GM12878 (cell line): Measurements from ENCODE around the gene NTN1. TPM values are rescaled to one million over a fixed set of nuclear protein-coding genes. Genes with fewer than 3 reads are reported as not detected.

ENCODE experiments used
- ATAC-seq: fragments of 200-7000 bp; cut with Tn5 transposase; 3 replicates; pipeline ENCODE4 v1.9.1; 2020; ENCODE audit warnings: mild to moderate bottlenecking, moderate library complexity
- BruUV-seq: library from RNA; stranded (reverse); fragments of 400-500 nt; replicated peaks from 2 replicates; lab custom pipeline; 2021; lab: Mats Ljungman, UMichigan
- CTCF ChIA-PET: fragments of 300-600 bp; sonication (Branson Sonifier 250); formaldehyde crosslinking; extraction: SDS; loops from one replicate; lab custom pipeline; 2021; ENCODE audit warnings: inconsistent platforms; lab: Yijun Ruan, JAX
- POLR2A ChIA-PET: fragments of 350-600 bp; formaldehyde crosslinking; extraction: SDS; loops from one replicate; lab custom pipeline; 2021; ENCODE audit warnings: inconsistent platforms; lab: Charles Lee
- RAD21 ChIA-PET: fragments of 300-600 bp; sonication (Branson Sonifier 250); formaldehyde crosslinking; loops from one replicate; lab custom pipeline; 2023; ENCODE audit warnings: antibody characterized with exemption; ENCODE audit not compliant: unreplicated experiment; lab: Charles Lee
- SMC1A ChIA-PET: fragments of 300-600 bp; sonication (Branson Sonifier 250); formaldehyde crosslinking; loops from one replicate; lab custom pipeline; 2023; ENCODE audit not compliant: unreplicated experiment, uncharacterized antibody; lab: Charles Lee
- DNase-seq: peaks from one replicate; pipeline ENCODE4 v3.0.0-alpha.2; 2011; ENCODE audit warnings: low read depth, low spot score
- FAIRE-seq: peaks from 3 replicates; lab custom pipeline; 2011; peaks lifted over from hg19 to GRCh38; lab: Jason Lieb, UNC
- H2AFZ ChIP-seq: 2 replicates; pipeline ENCODE4 v1.6.0; 2011; ENCODE audit warnings: low read depth, low read length, control low read depth; ENCODE audit not compliant: control insufficient read depth
- H3K27ac ChIP-seq: 2 replicates; pipeline ENCODE4 v1.5.1; 2011; ENCODE audit warnings: control low read depth; ENCODE audit not compliant: control insufficient read depth, insufficient read depth
- H3K27me3 ChIP-seq, 2 experiments: replicated peaks in 1 of 2; 2 replicates each; pipeline versions ENCODE4 v1.6.0 to v1.6.1; 2011; ENCODE audit warnings: low read length in 1 of 2; ENCODE audit not compliant: control insufficient read depth in 2 of 2, insufficient read depth in 2 of 2
- H3K36me3 ChIP-seq, 2 experiments: 2 replicates each; pipeline ENCODE4 v1.5.1; 2011; ENCODE audit warnings: low read length in 1 of 2; ENCODE audit not compliant: control insufficient read depth in 2 of 2, insufficient read depth in 2 of 2
- H3K4me1 ChIP-seq: 2 replicates; pipeline ENCODE4 v1.6.1; 2011; ENCODE audit warnings: mild to moderate bottlenecking, low read length, moderate library complexity, mixed read lengths; ENCODE audit not compliant: control insufficient read depth, insufficient read depth
- H3K4me2 ChIP-seq: 2 replicates; pipeline ENCODE4 v1.6.0; 2011; ENCODE audit warnings: control low read depth; ENCODE audit not compliant: control insufficient read depth, insufficient read depth
- H3K4me3 ChIP-seq: fragments of 200-600 bp; sonication (generic); 2 replicates; pipeline ENCODE4 v1.5.1; 2016
- H3K79me2 ChIP-seq: 2 replicates; pipeline ENCODE4 v1.6.0; 2011; ENCODE audit warnings: low read length; ENCODE audit not compliant: control insufficient read depth, insufficient read depth
- H3K9ac ChIP-seq: 2 replicates; pipeline ENCODE4 v1.8.0; 2011; ENCODE audit warnings: low read length, control low read depth, mixed read lengths; ENCODE audit not compliant: control insufficient read depth, insufficient read depth
- H3K9me3 ChIP-seq: replicated peaks from 3 replicates; pipeline ENCODE4 v1.5.1; 2011; ENCODE audit warnings: mild to moderate bottlenecking, low read length; ENCODE audit not compliant: control insufficient read depth, insufficient read depth
- H4K20me1 ChIP-seq: 2 replicates; pipeline ENCODE4 v1.6.0; 2011; ENCODE audit not compliant: control insufficient read depth, insufficient read depth
- BRCA1 ChIP-seq: IDR thresholded peaks from 2 replicates; pipeline ENCODE4 v1.6.1; 2011; ENCODE audit warnings: low read depth, low read length, improper control_type of control experiment
- CBX3 ChIP-seq: fragments of 200-600 bp; sonication (generic); IDR thresholded peaks from 2 replicates; pipeline ENCODE4 v1.6.1; 2016; ENCODE audit warnings: low read depth, borderline replicate concordance
- JUNB ChIP-seq: IDR thresholded peaks from 2 replicates; pipeline ENCODE4 v1.6.1; 2016; ENCODE audit warnings: antibody characterized with exemption, mild to moderate bottlenecking
- SUPT20H ChIP-seq: IDR thresholded peaks from 2 replicates; pipeline ENCODE4 v1.6.1; 2011; ENCODE audit warnings: low read depth, mild to moderate bottlenecking, low read length, moderate library complexity, borderline replicate concordance; ENCODE audit not compliant: control insufficient read depth
- whole genome bisulfite sequencing: methylation state at CpG from one replicate; pipeline ENCODE4 v1.1.6; 2016; ENCODE audit warnings: low lambda C conversion rate; ENCODE audit not compliant: insufficient replicate concordance, insufficient coverage; ENCODE audit errors: missing lambda C conversion rate; 5-methylcytosine and 5-hydroxymethylcytosine counted together
- in situ Hi-C: fragments of 300-500 bp; cut with MboI; formaldehyde crosslinking; loops from 9 replicates; pipeline ENCODE4 v1.14.3; 2018; ENCODE audit warnings: mixed read lengths
- intact Hi-C: fragments of 100-400 bp; cut with micrococcal nuclease; formaldehyde crosslinking; loops from one replicate; pipeline ENCODE4 v1.14.2; 2022; ENCODE audit not compliant: unreplicated experiment
- polyA plus RNA-seq, 11 experiments: library from polyadenylated mRNA; depleted of rRNA in 4 of 11; unstranded in 6 of 11; stranded (reverse) in 5 of 11; fragments of >200 nt; fragmentation: Nextera tagmentation in 4 of 11; fragmentation: Illumina TruSeq in 1 of 11; extraction: Ambion mirVana in 4 of 11; extraction: Trizol in 1 of 11; gene quantifications; 1 replicate in 1 of 11; 2 replicates in 10 of 11; pipeline versions ENCODE4 v1.2.1 to v1.2.3, GENCODE V29; 2011 to 2016; ENCODE audit warnings: inconsistent platforms in 2 of 11, missing spikeins in 2 of 11, low read depth in 1 of 11
- total RNA-seq, 4 experiments: library from RNA; depleted of rRNA in 3 of 4; stranded (reverse); fragments of >200 nt in 3 of 4; fragmentation: Illumina TruSeq in 1 of 4; extraction: Trizol in 1 of 4; gene quantifications; 2 replicates each; pipeline versions ENCODE4 v1.2.1 to v1.2.3, GENCODE V29; 2013 to 2021

NTN1 gene
- total and polyA plus RNA-seq, 10 of the 15 experiments (the other 5 are each of a cell fraction or from before 2014, with no cell fraction given), result 0.02 to 0.89 (median 0.35) TPM

- TF ChIP-seq SUPT20H (no peak), CBX3 (no peak)
Measured at GRCh38 chr17:9121186-9121820, 100.0 kb downstream of the NTN1 start (continued).

- Histone ChIP-seq H3K4me2 (no peak overlapping the region), H4K20me1 (peaks cover 2% of the 10 kb centered on the region; the same call in 1 of the 2 replicates), H3K27me3 (peaks cover 0 to 2% of the 10 kb centered on the region in 2 experiments; a peak in 2 of 4 replicates), H3K27ac (no peak overlapping the region), H3K9ac (no peak overlapping the region), H3K4me1 (no peaks in the 10 kb centered on the region), H3K79me2 (no peaks in the 10 kb centered on the region), H3K9me3 (no peaks in the 10 kb centered on the region), H3K36me3 (no peaks in the 10 kb centered on the region), H2AFZ (no peak overlapping the region), H3K4me3 (no peak overlapping the region)
- intact Hi-C loops (no loop called here), in situ Hi-C loops (no loop called here)
- no peak for TF ChIP-seq BRCA1
- TF ChIP-seq JUNB, result 0 out of 2 replicates have a peak, but pooled peaks have one; percentile 10
- ATAC-seq (no peak), DNase-seq (no peak), FAIRE-seq (no peak)
- ChIA-PET POLR2A (no interaction called here), SMC1A (no interaction called here), CTCF (no interaction called here), RAD21 (no interaction called here)
- WGBS, result 24% methylated on average over 17 of the region's 17 CpGs
- BruUV-seq, result no TSS peak
Measured at GRCh38 chr17:9123594-9124553, 102.6 kb downstream of the NTN1 start.
